Measurements from ENCODE around the gene CHTOP. TPM values are rescaled to one million over a fixed set of nuclear protein-coding genes. Genes with fewer than 3 reads are reported as not detected.

CHTOP gene
- total RNA-seq, 4 donors from 2014 or later, result 35.2 to 86.1 (median 65.2) TPM

GRCh38 chr1:153659175-153659534, 25.3 kb downstream of the CHTOP start:
- H3K36me3 ChIP-seq, result peaks cover 0 to 35% (median 18%) of the 10 kb centered on the region in 4 donors
- peaks cover 0 to 16% (median 12%) of the 10 kb centered on the region in 4 donors for H3K4me1 ChIP-seq
- peak overlapping the region; percentile 94 to 96 (median 95) for H3K27ac ChIP-seq
- intact Hi-C loops (cut with DNase I; ENCODE audit: low total_unique reads) (no loop called here), in situ Hi-C loops (cut with MboI; ENCODE audit: low pct_ligation_motif_present in 1 of 4, low pct_unique_long_range_greater_than_20kb in 1 of 4, low sequenced_read_pairs in 3 of 4) (loop anchor here in 2 of 4 donors (25.0 kb wide), 2 partner anchors 303 to 328 kb away; partner anchors contain the start of genes CREB3L4 (in 1 of the 2), CRTC2 (in 1 of the 2), JTB (in 1 of the 2) and RAB13 (in 1 of the 2))
- H3K4me3 ChIP-seq, result peak overlapping the region; percentile 69 to 88 (median 77)
- H3K9me3 ChIP-seq, result no peaks in the 10 kb centered on the region
- TF ChIP-seq, protein P1, sequence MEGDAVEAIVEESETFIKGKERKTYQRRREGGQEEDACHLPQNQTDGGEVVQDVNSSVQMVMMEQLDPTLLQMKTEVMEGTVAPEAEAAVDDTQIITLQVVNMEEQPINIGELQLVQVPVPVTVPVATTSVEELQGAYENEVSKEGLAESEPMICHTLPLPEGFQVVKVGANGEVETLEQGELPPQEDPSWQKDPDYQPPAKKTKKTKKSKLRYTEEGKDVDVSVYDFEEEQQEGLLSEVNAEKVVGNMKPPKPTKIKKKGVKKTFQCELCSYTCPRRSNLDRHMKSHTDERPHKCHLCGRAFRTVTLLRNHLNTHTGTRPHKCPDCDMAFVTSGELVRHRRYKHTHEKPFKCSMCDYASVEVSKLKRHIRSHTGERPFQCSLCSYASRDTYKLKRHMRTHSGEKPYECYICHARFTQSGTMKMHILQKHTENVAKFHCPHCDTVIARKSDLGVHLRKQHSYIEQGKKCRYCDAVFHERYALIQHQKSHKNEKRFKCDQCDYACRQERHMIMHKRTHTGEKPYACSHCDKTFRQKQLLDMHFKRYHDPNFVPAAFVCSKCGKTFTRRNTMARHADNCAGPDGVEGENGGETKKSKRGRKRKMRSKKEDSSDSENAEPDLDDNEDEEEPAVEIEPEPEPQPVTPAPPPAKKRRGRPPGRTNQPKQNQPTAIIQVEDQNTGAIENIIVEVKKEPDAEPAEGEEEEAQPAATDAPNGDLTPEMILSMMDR (IDR thresholded peaks at IDR 0.05), result no peak
- TF ChIP-seq POLR2A (IDR thresholded peaks at IDR 0.05) (no peak), POLR2AphosphoS5 (IDR thresholded peaks at IDR 0.05) (no peak), EP300 (IDR thresholded peaks at IDR 0.05; ENCODE audit: low read depth) (no peak)
- 10 to 35% methylated on average over 2 to 8 of the region's 8 CpGs for WGBS, 2 donors (ENCODE audit: low coverage in 1 of 2)
- no peaks in the 10 kb centered on the region for H3K27me3 ChIP-seq
- no peak for DNase-seq

DNA sequence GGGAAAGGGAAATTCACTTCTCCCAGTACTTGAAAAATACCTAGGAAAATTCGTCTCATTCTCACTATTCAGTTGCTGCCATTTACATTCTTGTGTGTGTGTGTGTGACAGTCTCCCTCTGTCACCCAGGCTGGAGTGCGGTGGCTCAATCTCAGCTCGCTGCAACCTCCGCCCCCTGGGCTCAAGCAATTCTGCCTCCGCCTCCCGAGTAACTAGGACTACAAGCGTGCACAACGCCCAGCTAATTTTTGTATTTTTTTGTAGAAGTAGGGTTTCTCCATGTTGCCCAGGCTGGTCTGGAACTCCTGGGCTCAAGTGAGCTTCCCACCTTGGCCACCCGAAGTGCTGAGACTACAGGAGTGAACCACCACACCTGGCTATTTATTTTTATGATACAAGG, 25.8 kb downstream of the CHTOP start:
- intact Hi-C loops (cut with DNase I; ENCODE audit: low total_unique reads) (no loop called here), in situ Hi-C loops (cut with MboI; ENCODE audit: low pct_ligation_motif_present in 1 of 4, low pct_unique_long_range_greater_than_20kb in 1 of 4, low sequenced_read_pairs in 3 of 4) (loop anchor here in 3 of 4 donors (10.0 to 25.0 kb wide), 3 partner anchors 85 to 328 kb away; partner anchors contain the start of genes CREB3L4 (in 1 of the 3), CRTC2 (in 1 of the 3), JTB (in 1 of the 3) and RAB13 (in 1 of the 3))
- Histone ChIP-seq H3K27ac (peak overlapping the region; percentile 94 to 96 (median 95)), H3K4me1 (peaks cover 0 to 16% (median 12%) of the 10 kb centered on the region in 4 donors), H3K36me3 (peaks cover 0 to 40% (median 23%) of the 10 kb centered on the region in 4 donors), H3K9me3 (no peaks in the 10 kb centered on the region), H3K27me3 (no peaks in the 10 kb centered on the region), H3K4me3 (peak overlapping the region in 1 of 4 donors; percentile 88)
- no peak for DNase-seq
- 79 to 80% methylated on average over 2 to 9 of the region's 9 CpGs for WGBS, 2 donors (ENCODE audit: low coverage in 1 of 2)
- TF ChIP-seq, protein P1 (IDR thresholded peaks at IDR 0.05), result no peak
- TF ChIP-seq EP300 (IDR thresholded peaks at IDR 0.05; ENCODE audit: low read depth) (no peak), POLR2AphosphoS5 (IDR thresholded peaks at IDR 0.05) (no peak), POLR2A (IDR thresholded peaks at IDR 0.05) (no peak)

DNA sequence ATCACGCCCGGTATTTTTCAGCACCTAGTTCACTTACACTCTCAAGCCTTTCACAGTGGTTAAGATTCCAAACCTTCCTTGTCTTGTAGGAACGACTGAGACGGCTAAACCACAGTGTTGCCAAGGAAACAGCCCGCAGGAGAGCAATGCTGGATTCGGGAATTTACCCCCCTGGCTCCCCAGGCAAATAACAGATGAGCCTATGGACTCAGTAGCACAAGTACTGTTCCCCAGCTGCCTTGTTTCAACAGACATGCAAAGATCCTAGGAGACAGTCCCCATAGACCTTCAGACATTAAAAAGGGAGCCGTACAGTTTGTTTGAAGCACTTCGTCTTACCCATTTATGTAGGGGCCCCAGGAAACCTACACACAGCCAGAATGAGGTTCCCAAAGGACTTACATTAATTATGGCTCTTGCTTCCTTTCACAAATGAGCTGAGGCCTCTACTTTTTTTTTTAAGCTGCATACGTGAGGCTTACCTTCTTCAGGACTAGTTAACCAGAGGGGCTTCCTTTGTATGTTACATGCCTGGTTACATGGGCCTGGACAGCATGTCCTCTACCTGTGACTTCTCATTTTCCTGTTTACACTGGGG, 27.3 kb downstream of the CHTOP start:
- Histone ChIP-seq H3K27ac (no peak overlapping the region), H3K4me3 (no peak overlapping the region), H3K9me3 (no peaks in the 10 kb centered on the region), H3K36me3 (peaks cover 0 to 55% (median 31%) of the 10 kb centered on the region in 4 donors), H3K4me1 (peaks cover 0 to 16% (median 12%) of the 10 kb centered on the region in 4 donors), H3K27me3 (no peaks in the 10 kb centered on the region)
- no peak for DNase-seq
- TF ChIP-seq POLR2AphosphoS5 (IDR thresholded peaks at IDR 0.05) (no peak), EP300 (IDR thresholded peaks at IDR 0.05; ENCODE audit: low read depth) (no peak), POLR2A (IDR thresholded peaks at IDR 0.05) (no peak)
- TF ChIP-seq, protein P1 (IDR thresholded peaks at IDR 0.05), result no peak
- in situ Hi-C loops (cut with MboI; ENCODE audit: low pct_ligation_motif_present in 1 of 4, low pct_unique_long_range_greater_than_20kb in 1 of 4, low sequenced_read_pairs in 3 of 4) (loop anchor here in 3 of 4 donors (10.0 to 25.0 kb wide), 3 partner anchors 86 to 326 kb away; partner anchors contain the start of genes CREB3L4 (in 1 of the 3), CRTC2 (in 1 of the 3), JTB (in 1 of the 3) and RAB13 (in 1 of the 3)), intact Hi-C loops (cut with DNase I; ENCODE audit: low total_unique reads) (no loop called here)
- 40 to 63% methylated on average over 1 to 8 of the region's 9 CpGs for WGBS, 2 donors (ENCODE audit: low coverage in 1 of 2)

DNA sequence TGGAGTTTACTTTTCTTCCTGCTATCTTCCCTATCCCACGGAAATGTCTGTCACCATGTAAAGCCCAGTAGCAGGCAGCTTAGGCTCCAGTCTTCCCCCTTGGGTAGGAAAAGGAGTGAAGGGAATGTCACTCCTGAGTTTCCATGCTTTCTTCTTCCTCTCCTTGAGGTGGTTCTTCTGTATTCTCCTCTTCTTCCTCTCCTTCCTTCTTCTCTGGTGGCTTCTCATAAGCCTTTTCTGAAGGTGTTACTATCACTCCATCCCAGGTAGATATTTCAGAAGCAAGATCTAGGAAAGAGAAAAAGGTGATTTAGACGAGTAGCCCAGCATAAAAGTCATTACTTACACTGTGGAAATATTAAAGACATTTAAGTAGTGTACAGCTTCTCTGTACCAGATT, 28.4 kb downstream of the CHTOP start:
- H3K4me3 ChIP-seq, result no peak overlapping the region
- 45 to 50% methylated on average over 1 to 2 of the region's 2 CpGs for WGBS, 2 donors (ENCODE audit: low coverage in 1 of 2)
- in situ Hi-C loops (cut with MboI; ENCODE audit: low pct_ligation_motif_present in 1 of 4, low pct_unique_long_range_greater_than_20kb in 1 of 4, low sequenced_read_pairs in 3 of 4) (loop anchor here in 3 of 4 donors (10.0 to 25.0 kb wide), 3 partner anchors 87 to 325 kb away; partner anchors contain the start of genes CREB3L4 (in 1 of the 3), CRTC2 (in 1 of the 3), JTB (in 1 of the 3) and RAB13 (in 1 of the 3)), intact Hi-C loops (cut with DNase I; ENCODE audit: low total_unique reads) (no loop called here)
- no peaks in the 10 kb centered on the region for H3K27me3 ChIP-seq
- no peaks in the 10 kb centered on the region for H3K9me3 ChIP-seq
- H3K36me3 ChIP-seq, result peaks cover 0 to 65% (median 36%) of the 10 kb centered on the region in 4 donors
- peaks cover 0 to 16% (median 12%) of the 10 kb centered on the region in 4 donors for H3K4me1 ChIP-seq
- no peak for DNase-seq
- no peak for TF ChIP-seq POLR2A (IDR thresholded peaks at IDR 0.05)
- TF ChIP-seq EP300 (IDR thresholded peaks at IDR 0.05; ENCODE audit: low read depth), result no peak
- TF ChIP-seq, protein P1 (IDR thresholded peaks at IDR 0.05), result no peak
- H3K27ac ChIP-seq, result no peak overlapping the region
